SK-N-SH (cell line): ENCODE measurements around the gene APEH.

ENCODE experiments used
- CHD2 ChIP-seq: fragments of 150-350 bp; IDR thresholded peaks from 2 replicates; pipeline ENCODE4 v1.6.1; 2018; ENCODE audit warnings: low read length; ENCODE audit not compliant: partially characterized antibody
- CTCF ChIP-seq: fragments of 200-600 bp; sonication (generic); IDR thresholded peaks from 2 replicates; pipeline ENCODE4 v1.6.1; 2017; ENCODE audit warnings: antibody characterized with exemption, mild to moderate bottlenecking, moderate library complexity
- EZH2phosphoT487 ChIP-seq: fragments of 200-600 bp; sonication (generic); IDR thresholded peaks from 2 replicates; pipeline ENCODE4 v1.6.1; 2017; ENCODE audit warnings: low read depth, mixed run types, mild to moderate bottlenecking, antibody characterized with exemption, moderate library complexity, borderline replicate concordance
- POLR2AphosphoS5 ChIP-seq: IDR thresholded peaks from 2 replicates; pipeline ENCODE4 v1.6.1; 2012; ENCODE audit warnings: low read depth, low read length
- RXRA ChIP-seq: IDR thresholded peaks from 2 replicates; pipeline ENCODE4 v1.4.0; 2012; ENCODE audit warnings: low read depth, mild to moderate bottlenecking, borderline replicate concordance

DNA sequence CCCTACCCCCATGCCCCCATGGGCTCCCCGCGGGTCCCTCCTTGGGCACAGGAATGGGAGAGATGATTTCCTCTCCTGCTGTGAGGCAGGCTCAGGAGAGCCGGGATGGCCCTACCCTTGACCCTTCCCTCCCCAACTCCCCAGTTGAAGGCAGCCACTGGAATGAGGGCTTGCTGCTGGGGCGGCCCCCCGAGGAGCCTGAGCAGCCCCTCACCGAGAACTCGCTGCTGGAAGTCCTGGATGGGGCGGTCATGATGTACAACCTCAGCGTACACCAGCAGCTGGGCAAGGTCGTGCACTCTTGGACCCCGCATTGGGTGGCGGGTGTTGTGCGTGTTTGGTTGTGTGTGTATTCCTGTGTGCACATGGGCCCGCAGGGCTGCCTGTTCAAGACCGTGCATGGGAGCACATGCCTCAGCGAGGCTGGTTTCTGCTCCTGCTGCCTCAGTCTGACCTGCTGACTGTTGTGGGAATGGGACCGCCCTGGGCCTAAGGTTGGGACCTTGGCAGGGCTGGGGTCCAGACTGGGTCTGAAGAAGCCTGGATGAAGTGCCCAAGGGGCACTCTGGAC, 31.3 kb downstream of the APEH start:
- TF ChIP-seq CHD2 (no peak), CTCF (no peak), POLR2AphosphoS5 (no peak), RXRA (no peak), EZH2phosphoT487 (no peak)
